Spleen (tissue), 11 donors: ENCODE results near the gene NFE2. TPM values are rescaled to one million over a fixed set of nuclear protein-coding genes. Genes with fewer than 3 reads are reported as not detected.

Experiments used
- DNase-seq: peaks from one replicate; pipeline ENCODE4 v3.0.0-alpha.2; 2020
- H3K27ac ChIP-seq, 8 donors: fragments of 200-600 bp; sonication (generic) in 7 of 8; 1 replicate in 4 of 8; 2 replicates in 4 of 8; pipeline versions ENCODE4 v1.5.0 to v1.8.0; 2016 to 2021; ENCODE audit warnings: inconsistent platforms in 4 of 8, mild to moderate bottlenecking in 4 of 8, moderate library complexity in 1 of 8
- H3K27me3 ChIP-seq, 7 donors: fragments of 200-600 bp; sonication (generic) in 6 of 7; replicated peaks in 1 of 7; 1 replicate in 4 of 7; 2 replicates in 3 of 7; pipeline versions ENCODE4 v1.5.0 to v1.8.0; 2016 to 2021; ENCODE audit warnings: inconsistent platforms in 3 of 7, mild to moderate bottlenecking in 1 of 7
- H3K36me3 ChIP-seq, 6 donors: fragments of 200-600 bp; sonication (generic) in 5 of 6; 1 replicate in 4 of 6; 2 replicates in 2 of 6; pipeline versions ENCODE4 v1.5.0 to v1.8.0; 2016 to 2021; ENCODE audit warnings: inconsistent platforms in 2 of 6
- H3K4me1 ChIP-seq, 6 donors: fragments of 200-600 bp; sonication (generic) in 5 of 6; 1 replicate in 3 of 6; 2 replicates in 3 of 6; pipeline versions ENCODE4 v1.5.0 to v1.8.0; 2016 to 2021; ENCODE audit warnings: inconsistent platforms in 3 of 6
- H3K4me3 ChIP-seq, 8 donors: fragments of 200-600 bp; sonication (generic) in 7 of 8; 1 replicate in 4 of 8; 2 replicates in 4 of 8; pipeline versions ENCODE4 v1.5.0 to v1.8.0; 2016 to 2021; ENCODE audit warnings: inconsistent platforms in 4 of 8, mild to moderate bottlenecking in 4 of 8, moderate library complexity in 2 of 8
- H3K9me3 ChIP-seq, 8 donors: fragments of 200-600 bp; sonication (generic) in 7 of 8; 1 replicate in 4 of 8; 2 replicates in 4 of 8; pipeline versions ENCODE4 v1.5.0 to v1.8.0; 2016 to 2021; ENCODE audit warnings: inconsistent platforms in 4 of 8
- CTCF ChIP-seq, 11 experiments: fragments of 200-600 bp in 7 of 11; fragments of 450-650 bp in 4 of 11; sonication (generic) in 4 of 11; IDR thresholded peaks in 8 of 11; conservative IDR thresholded peaks in 3 of 11; 1 replicate in 7 of 11; 2 replicates in 4 of 11; pipeline versions ENCODE4 v1.4.0 to v1.8.0; 2016 to 2021; ENCODE audit warnings: antibody characterized with exemption in 11 of 11, inconsistent platforms in 4 of 11, mild to moderate bottlenecking in 1 of 11
- POLR2A ChIP-seq, 3 donors: fragments of 450-650 bp; IDR thresholded peaks; one replicate each; pipeline ENCODE4 v1.5.1; 2017; ENCODE audit warnings: antibody characterized with exemption in 3 of 3, mild to moderate bottlenecking in 1 of 3
- POLR2AphosphoS5 ChIP-seq, 3 donors: sonication (generic); formaldehyde crosslinking; IDR thresholded peaks; one replicate each; pipeline ENCODE4 v1.5.1; 2017; ENCODE audit warnings: antibody characterized with exemption in 3 of 3
- WGBS, 5 donors: extraction: QIAGEN DNeasy Blood & Tissue Kit in 3 of 5; methylation state at CpG; one replicate each; pipeline versions ENCODE4 v1.1.5 to v1.1.7; 2013 to 2018; 5-methylcytosine and 5-hydroxymethylcytosine counted together
- intact Hi-C: fragments of 100-400 bp; cut with DNase I; formaldehyde crosslinking; loops from one replicate; pipeline ENCODE4 v1.15.0; 2023; ENCODE audit warnings: low total_unique reads
- polyA plus RNA-seq, 3 donors: library from polyadenylated mRNA; stranded (reverse); fragments of 200-250 nt; gene quantifications; one replicate each; pipeline ENCODE4 v1.2.1, GENCODE V29; 2013
- total RNA-seq, 7 donors: library from RNA; depleted of rRNA in 3 of 7; stranded (reverse); fragments of >200 nt in 3 of 7; fragmentation: NEBNext Ultra II Directional in 4 of 7; extraction: Animal tissue kit (Norgen Biotek cat#: 25700) in 4 of 7; gene quantifications; one replicate each; pipeline versions ENCODE4 v1.1.0 to v1.2.1, GENCODE V29; 2016 to 2021
- donor health status: healthy with polysubstance abuse.
- donor health status: DM: no; HTN: no; CAD: no; lungs with moderate emphysema.
- donor health status: DM: no; HTN: no; CAD: no.
- donor health status: Bipolar disorder and iron deficiency.
- donor health status: healthy.
- donor health status: DM: no; HTN: no; CAD: no.
- donor health status: DM: yes; HTN: yes; CAD: no.

Gene NFE2
- total and polyA plus RNA-seq, 10 donors: 2.4 to 93.7 (median 24.7) TPM

- Histone ChIP-seq H3K36me3 (peaks cover 10 to 45% (median 37%) of the 10 kb centered on the region in 6 donors), H3K27me3 (no peaks in the 10 kb centered on the region), H3K4me1 (peaks cover 47 to 83% (median 72%) of the 10 kb centered on the region in 6 donors), H3K4me3 (peak within 1 kb of the TSS; percentile 61 to 88 (median 78)), H3K27ac (peak within 1 kb of the TSS; percentile 89 to 99 (median 96)), H3K9me3 (no peaks in the 10 kb centered on the region)
- TF ChIP-seq POLR2A (IDR thresholded peaks at IDR 0.05) (peak; percentile 94 to 98 (median 96)), POLR2AphosphoS5 (IDR thresholded peaks at IDR 0.05) (peak; percentile 68 to 100 (median 98)), CTCF (IDR thresholded peaks at IDR 0.05 in 8 of 11, conservative IDR thresholded peaks at IDR 0.05 in 3 of 11) (peak in 2 of 11 experiments; percentile 5 to 15)
- intact Hi-C loops: no loop called here
- 0 to 1% (median 0%) methylated on average over 41 to 48 of the region's 48 CpGs for WGBS, 5 donors
- DNase-seq: peak; percentile 92
Measured at GRCh38 chr12:54280468-54281260, 20.2 kb downstream of the NFE2 start, which contains the start of gene HNRNPA1. TSS of gene HNRNPA1 (plus strand) at chr12:54280726. CDS start at chr12:54280808, 82 bp downstream.

- DNase-seq: peak; percentile 99
- Histone ChIP-seq H3K4me3 (peak within 1 kb of the TSS; percentile 61 to 88 (median 78)), H3K27ac (peak within 1 kb of the TSS; percentile 89 to 99 (median 96)), H3K9me3 (no peaks in the 10 kb centered on the region), H3K36me3 (peaks cover 10 to 37% (median 30%) of the 10 kb centered on the region in 6 donors), H3K27me3 (no peaks in the 10 kb centered on the region), H3K4me1 (peaks cover 47 to 83% (median 64%) of the 10 kb centered on the region in 6 donors)
- TF ChIP-seq POLR2A (IDR thresholded peaks at IDR 0.05) (peak in 2 of 3 donors; percentile 61 to 84), CTCF (IDR thresholded peaks at IDR 0.05 in 8 of 11, conservative IDR thresholded peaks at IDR 0.05 in 3 of 11) (no peak), POLR2AphosphoS5 (IDR thresholded peaks at IDR 0.05) (peak; percentile 93 to 97 (median 95))
- 0% methylated on average over 48 to 49 of the region's 49 CpGs for WGBS, 5 donors
- intact Hi-C loops: no loop called here
Measured at GRCh38 chr12:54279632-54280467, 21.0 kb downstream of the NFE2 start, which contains the start of gene CBX5. TSS of gene CBX5 (minus strand) at chr12:54280122. CDS start at chr12:54257650, 22,472 bp downstream.

- H3K4me3 ChIP-seq: peak overlapping the region; percentile 61 to 88 (median 78)
- peaks cover 45 to 80% (median 58%) of the 10 kb centered on the region in 6 donors for H3K4me1 ChIP-seq
- H3K36me3 ChIP-seq: peaks cover 10 to 30% (median 28%) of the 10 kb centered on the region in 6 donors
- H3K27me3 ChIP-seq: no peaks in the 10 kb centered on the region
- H3K9me3 ChIP-seq: no peaks in the 10 kb centered on the region
- H3K27ac ChIP-seq: peak overlapping the region; percentile 89 to 99 (median 96)
- DNase-seq: no peak
- no peak for TF ChIP-seq POLR2A (IDR thresholded peaks at IDR 0.05)
- TF ChIP-seq POLR2AphosphoS5 (IDR thresholded peaks at IDR 0.05): no peak
- TF ChIP-seq CTCF (IDR thresholded peaks at IDR 0.05 in 8 of 11, conservative IDR thresholded peaks at IDR 0.05 in 3 of 11): no peak
- WGBS, 5 donors: 0 to 1% (median 0%) methylated on average over 19 of the region's 19 CpGs
- intact Hi-C loops: no loop called here
Measured at GRCh38 chr12:54279227-54279631, 21.6 kb downstream of the NFE2 start.
